Choroid plexus epithelial cell (primary cell): ENCODE data around the gene TMEM245.

Experiments used
- DNase-seq: peaks from one replicate; pipeline ENCODE4 v3.0.0-alpha.2; 2010; ENCODE audit warnings: low read depth
- H3K4me3 ChIP-seq: 2 replicates; pipeline ENCODE4 v1.5.1; 2011; ENCODE audit warnings: low read depth, mild to moderate bottlenecking, control low read depth, low read length, moderate library complexity
- CTCF ChIP-seq: conservative IDR thresholded peaks from 2 replicates; pipeline ENCODE4 v1.5.1; 2011; ENCODE audit warnings: low read depth, mild to moderate bottlenecking, control low read depth, inconsistent platforms, low read length, moderate library complexity

Gene TMEM245

GRCh38 chr9:109113892-109114609 lies 5.7 kb downstream of the TMEM245 start:
- H3K4me3 ChIP-seq: no peak overlapping the region
- DNase-seq: no peak
- no peak for TF ChIP-seq CTCF

DNA sequence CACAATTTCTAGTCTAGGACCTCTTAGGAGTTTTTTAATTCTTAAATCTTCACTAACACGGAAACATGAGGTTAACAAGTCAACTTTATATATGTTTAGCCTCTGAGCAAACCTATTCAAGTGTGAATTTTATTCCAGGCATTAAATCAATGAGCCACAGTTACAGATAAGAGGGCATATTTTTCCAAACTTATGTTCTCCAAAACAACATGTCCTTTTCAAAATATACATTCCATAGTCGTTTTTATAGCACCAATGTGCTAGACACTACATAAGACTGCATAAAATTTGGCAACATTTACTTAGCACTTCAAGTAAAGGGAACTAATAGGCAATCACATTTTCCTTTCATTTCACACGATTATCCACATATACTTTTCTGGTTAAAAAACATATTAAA lies 6.5 kb downstream of the TMEM245 start:
- no peak for DNase-seq
- TF ChIP-seq CTCF: no peak
- no peak overlapping the region for H3K4me3 ChIP-seq

DNA sequence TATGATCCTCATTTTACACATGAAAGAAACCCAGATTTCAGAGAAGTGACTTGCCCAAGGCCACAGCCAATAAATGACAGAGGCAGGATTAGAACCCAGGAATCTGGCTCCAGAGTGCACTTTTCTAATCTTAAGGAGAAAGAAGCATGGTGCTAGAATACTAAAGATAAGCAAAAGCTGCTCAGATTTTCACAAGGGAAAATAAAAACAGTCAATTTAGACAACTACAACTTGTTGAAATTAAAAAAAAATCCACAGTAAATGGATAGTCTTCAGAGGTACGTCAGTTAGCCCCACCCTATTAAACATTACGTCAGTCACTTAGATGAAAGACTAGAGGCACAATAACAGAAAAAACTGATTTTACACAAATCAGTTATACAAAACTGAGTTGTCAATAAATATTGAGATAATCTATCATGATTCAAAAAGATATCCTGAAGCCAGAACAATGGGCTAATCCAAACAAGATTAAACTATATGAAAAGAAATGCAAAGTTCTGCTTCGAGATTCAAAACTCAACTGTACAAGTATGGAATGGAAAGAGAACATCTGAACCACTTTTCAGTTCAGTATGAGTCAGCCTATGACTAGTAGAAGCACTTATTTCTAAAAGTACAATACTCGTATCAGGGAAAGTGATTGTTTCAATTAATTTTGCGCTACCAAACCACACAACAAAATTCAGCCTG lies 9.3 kb downstream of the TMEM245 start:
- peak overlapping the region; percentile 18 for H3K4me3 ChIP-seq
- DNase-seq: peak; percentile 76
- no peak for TF ChIP-seq CTCF

- H3K4me3 ChIP-seq: no peak overlapping the region
- peak; percentile 66 for DNase-seq
- TF ChIP-seq CTCF: no peak
Observed at GRCh38 chr9:109109967-109110328, 9.8 kb downstream of the TMEM245 start.

GRCh38 chr9:109108318-109108717 lies 11.4 kb downstream of the TMEM245 start:
- H3K4me3 ChIP-seq: no peak overlapping the region
- TF ChIP-seq CTCF: no peak
- DNase-seq: peak; percentile 76

DNA sequence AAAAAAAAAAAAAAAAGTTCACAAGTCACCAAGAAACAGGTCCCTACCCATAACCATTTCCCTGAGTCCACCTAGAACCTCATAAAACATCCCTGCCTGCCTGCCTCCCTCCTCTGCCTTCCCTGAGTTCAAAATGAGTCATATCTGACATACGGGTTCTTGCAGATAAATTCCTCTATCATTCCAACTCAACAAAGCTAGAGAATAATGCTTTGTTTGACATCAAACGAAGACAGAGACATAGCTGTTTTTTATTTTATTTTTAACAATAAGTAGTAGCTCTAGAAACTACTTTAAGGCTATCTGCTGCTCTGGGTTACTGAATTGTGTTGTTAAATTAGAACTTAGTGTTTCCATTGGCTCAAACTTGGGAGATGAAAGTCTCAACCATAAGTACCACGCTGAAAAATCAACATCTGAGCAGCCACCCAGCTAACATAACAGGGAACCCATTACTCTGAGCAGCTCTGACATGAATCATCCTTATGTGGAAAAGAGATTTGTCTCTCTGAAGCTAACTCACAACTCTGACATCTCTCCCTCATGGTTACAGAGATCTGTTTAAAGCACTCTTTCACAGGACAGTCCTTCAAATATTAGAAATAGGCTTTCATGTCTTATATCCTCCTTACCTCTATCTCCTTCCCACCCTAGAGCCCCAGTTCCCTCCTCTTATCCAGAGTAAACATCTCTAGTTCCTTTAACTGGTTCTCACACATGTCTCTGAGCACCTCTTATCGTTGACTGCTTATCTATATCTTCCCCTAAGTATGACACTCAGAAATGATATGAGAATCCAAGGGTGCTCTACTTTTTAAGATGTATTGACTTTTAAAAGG lies 12.1 kb downstream of the TMEM245 start:
- TF ChIP-seq CTCF: no peak
- no peak overlapping the region for H3K4me3 ChIP-seq

More for the DNA sequence above, 12.1 kb downstream of the TMEM245 start:
- DNase-seq: peak; percentile 80
